H1 (cell line): ENCODE data around the gene ITGB8. TPM values are rescaled to one million over a fixed set of nuclear protein-coding genes. Genes with fewer than 3 reads are reported as not detected.

ENCODE experiments used
- SIX5 ChIP-seq: IDR thresholded peaks from 2 replicates; pipeline ENCODE4 v1.6.1; 2011; ENCODE audit warnings: mild to moderate bottlenecking, low read depth, low read length
- SP4 ChIP-seq: IDR thresholded peaks from 2 replicates; pipeline ENCODE4 v1.6.1; 2012; ENCODE audit warnings: low read length, inconsistent platforms
- TBP ChIP-seq: IDR thresholded peaks from 2 replicates; pipeline ENCODE4 v1.6.1; 2011; ENCODE audit warnings: low read depth, low read length, improper control_type of control experiment
- polyA plus RNA-seq, 7 experiments: library from polyadenylated mRNA; depleted of rRNA in 3 of 7; stranded (reverse) in 5 of 7; unstranded in 2 of 7; fragments of >200 nt in 5 of 7; fragments of 200-250 nt in 2 of 7; gene quantifications; 1 replicate in 5 of 7; 2 replicates in 1 of 7; 4 replicates in 1 of 7; pipeline versions ENCODE4 v1.2.1 to v1.2.3, GENCODE V29; 2011 to 2013; ENCODE audit warnings: missing spikeins in 2 of 7, mixed read lengths in 2 of 7
- total RNA-seq: library from RNA; stranded (reverse); fragmentation: NEBNext Ultra II Directional; extraction: Animal tissue kit (Norgen Biotek cat#: 25700); gene quantifications from 2 replicates; pipeline ENCODE4 v1.2.1, GENCODE V29; 2021

Gene ITGB8
- total and polyA plus RNA-seq, 2 of the 8 experiments (the other 6 are each of a cell fraction or from before 2014, with no cell fraction given): 1.2 to 3.6 TPM

DNA sequence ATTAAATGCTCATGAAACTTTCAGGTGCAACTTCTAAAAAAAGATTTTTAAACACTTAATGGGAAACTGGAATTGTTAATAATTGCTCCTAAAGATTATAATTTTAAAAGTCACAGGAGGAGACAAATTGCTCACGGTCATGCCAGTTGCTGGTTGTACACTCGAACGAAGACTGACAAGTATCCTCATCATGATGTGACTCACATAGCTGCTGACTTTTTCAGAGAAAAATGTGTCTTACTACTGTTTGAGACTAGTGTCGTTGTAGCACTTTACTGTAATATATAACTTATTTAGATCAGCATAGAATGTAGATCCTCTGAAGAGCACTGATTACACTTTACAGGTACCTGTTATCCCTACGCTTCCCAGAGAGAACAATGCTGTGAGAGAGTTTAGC, 79.3 kb downstream of the ITGB8 start (continued):
- TF ChIP-seq SP4: no peak
- no peak for TF ChIP-seq SIX5
- TF ChIP-seq TBP: no peak
